Heart left ventricle (tissue), 16 donors: ENCODE data around the gene TSPAN6. TPM values are rescaled to one million over a fixed set of nuclear protein-coding genes. Genes with fewer than 3 reads are reported as not detected.

ENCODE experiments used
- ATAC-seq, 4 donors: fragments of 200-7000 bp; cut with Tn5 transposase; one replicate each; pipeline ENCODE4 v1.9.1; 2020 to 2022; ENCODE audit warnings: moderate library complexity in 4 of 4, mild to moderate bottlenecking in 3 of 4, moderate number of reproducible peaks in 1 of 4
- DNase-seq, 5 donors: peaks; one replicate each; pipeline ENCODE4 v3.0.0-alpha.2; 2020
- H3K27ac ChIP-seq, 12 donors: fragments of 200-600 bp; sonication (generic) in 4 of 12; one replicate each; pipeline versions ENCODE4 v1.5.0 to v1.8.0; 2016 to 2022; ENCODE audit warnings: mild to moderate bottlenecking in 2 of 12
- H3K27me3 ChIP-seq, 9 donors: fragments of 200-600 bp; sonication (generic) in 2 of 9; one replicate each; pipeline versions ENCODE4 v1.5.1 to v1.8.0; 2016 to 2022; ENCODE audit warnings: mild to moderate bottlenecking in 3 of 9
- H3K36me3 ChIP-seq, 9 donors: fragments of 200-600 bp; sonication (generic) in 2 of 9; one replicate each; pipeline versions ENCODE4 v1.5.0 to v1.8.0; 2018 to 2022; ENCODE audit warnings: mild to moderate bottlenecking in 2 of 9
- H3K4me1 ChIP-seq, 12 donors: fragments of 200-600 bp; sonication (generic) in 4 of 12; one replicate each; pipeline versions ENCODE4 v1.5.0 to v1.8.0; 2016 to 2022; ENCODE audit warnings: mild to moderate bottlenecking in 3 of 12
- H3K4me3 ChIP-seq, 12 donors: fragments of 200-600 bp; sonication (generic) in 4 of 12; one replicate each; pipeline versions ENCODE4 v1.5.0 to v1.8.0; 2017 to 2022; ENCODE audit warnings: mild to moderate bottlenecking in 9 of 12, moderate library complexity in 4 of 12
- H3K9me3 ChIP-seq, 12 donors: fragments of 200-600 bp; sonication (generic) in 4 of 12; one replicate each; pipeline versions ENCODE4 v1.5.0 to v1.8.0; 2016 to 2022; ENCODE audit warnings: mild to moderate bottlenecking in 1 of 12
- POLR2A ChIP-seq, 2 donors: fragments of 450-650 bp; IDR thresholded peaks; one replicate each; pipeline ENCODE4 v1.6.1; 2017; ENCODE audit warnings: antibody characterized with exemption in 2 of 2, mild to moderate bottlenecking in 2 of 2, moderate library complexity in 2 of 2
- WGBS, 4 donors: extraction: QIAGEN DNeasy Blood & Tissue Kit in 2 of 4; methylation state at CpG; one replicate each; pipeline versions ENCODE4 v1.1.5 to v1.1.7; 2013 to 2018; 5-methylcytosine and 5-hydroxymethylcytosine counted together
- intact Hi-C, 10 donors: fragments of 100-400 bp; cut with DNase I; formaldehyde crosslinking; loops; one replicate each; pipeline versions ENCODE4 v1.11.1 to v1.14.2; 2022
- polyA plus RNA-seq, 2 donors: library from polyadenylated mRNA; stranded (reverse); fragments of 200-250 nt; gene quantifications; one replicate each; pipeline ENCODE4 v1.2.3, GENCODE V29; 2013
- total RNA-seq, 9 donors: library from RNA; depleted of rRNA in 2 of 9; stranded (reverse); fragments of >200 nt in 2 of 9; fragmentation: NEBNext Ultra II Directional in 3 of 9; extraction: Animal tissue kit (Norgen Biotek cat#: 25700) in 3 of 9; gene quantifications; one replicate each; pipeline versions ENCODE4 v1.1.0 to v1.2.4, GENCODE V29; 2016 to 2023
- TF ChIP-seq, protein P1 (sequence below), 12 donors: fragments of 200-600 bp; sonication (generic) in 4 of 12; IDR thresholded peaks; one replicate each; pipeline versions ENCODE4 v1.5.0 to v1.8.0; 2018 to 2022; ENCODE audit warnings: antibody characterized with exemption in 12 of 12, mild to moderate bottlenecking in 5 of 12
- donor health status: ischemic (EF 13 %, LVEDD 7.1; RV severe dilation, severe dysfunction).
- donor health status: healthy with polysubstance abuse.
- donor health status: DM: no; HTN: yes; CAD: no.
- donor health status: DM: no; HTN: no; CAD: no.
- donor health status: ischemic (EF 25% LVEDD 6.9; RV normal size, moderate dysfunction).
- donor health status: ischemic (EF 25% LVEDD 5.7; RV mildly dilated, moderate dysfunction).
- donor health status: healthy.
- donor health status: DM: yes; HTN: yes; CAD: no.
- donor health status: ischemic (EF 35%, LVEDD 5.7; RV mildly dilated, moderate dysfunction).
- donor health status: nonischemic (EF 11% LVEDD 7.7; RV severe dilation, severe dysfunction).
- donor health status: DM: yes; HTN: yes; CAD: no.
- donor health status: PGD.
- donor health status: ischemic (EF 29% LVEDD 5.4; RV normal size, mild dysfunction).
- donor health status: nonischemic (EF 23%, LVEDD 6.1; RV moderate dilation, normal function).

The TSPAN6 gene
- total and polyA plus RNA-seq, 11 donors, result 3.2 to 9.0 (median 5.3) TPM

DNA sequence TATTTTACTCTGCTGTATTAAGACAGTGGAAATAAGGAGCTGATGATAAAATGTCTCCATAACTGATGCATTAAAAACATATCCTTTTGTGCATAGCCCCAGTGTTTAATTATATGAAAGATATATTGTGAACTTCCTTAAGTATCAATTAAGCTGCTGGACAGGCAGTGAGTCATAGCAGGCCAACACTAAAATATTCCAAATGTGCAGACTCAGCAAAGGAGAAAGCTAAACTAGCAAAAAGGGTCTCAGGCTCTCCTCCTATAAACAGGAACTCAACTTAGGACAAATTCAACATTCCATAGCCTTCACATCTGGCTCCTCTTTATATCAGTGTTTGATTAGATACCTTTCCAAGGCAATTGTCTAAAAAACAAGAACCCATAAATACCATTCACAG lies 36.3 kb downstream of the TSPAN6 start:
- Histone ChIP-seq H3K4me3 (no peak overlapping the region), H3K4me1 (no peaks in the 10 kb centered on the region), H3K27me3 (peaks cover 0 to 34% (median 0%) of the 10 kb centered on the region in 9 donors), H3K27ac (no peak overlapping the region), H3K9me3 (no peaks in the 10 kb centered on the region), H3K36me3 (no peaks in the 10 kb centered on the region)
- ATAC-seq (no peak), DNase-seq (no peak)
- intact Hi-C loops, result loop anchor here in 2 of 10 donors (10.0 kb wide), 1 partner anchor 86 kb away; no protein-coding TSS in a partner anchor
- TF ChIP-seq, protein P1, sequence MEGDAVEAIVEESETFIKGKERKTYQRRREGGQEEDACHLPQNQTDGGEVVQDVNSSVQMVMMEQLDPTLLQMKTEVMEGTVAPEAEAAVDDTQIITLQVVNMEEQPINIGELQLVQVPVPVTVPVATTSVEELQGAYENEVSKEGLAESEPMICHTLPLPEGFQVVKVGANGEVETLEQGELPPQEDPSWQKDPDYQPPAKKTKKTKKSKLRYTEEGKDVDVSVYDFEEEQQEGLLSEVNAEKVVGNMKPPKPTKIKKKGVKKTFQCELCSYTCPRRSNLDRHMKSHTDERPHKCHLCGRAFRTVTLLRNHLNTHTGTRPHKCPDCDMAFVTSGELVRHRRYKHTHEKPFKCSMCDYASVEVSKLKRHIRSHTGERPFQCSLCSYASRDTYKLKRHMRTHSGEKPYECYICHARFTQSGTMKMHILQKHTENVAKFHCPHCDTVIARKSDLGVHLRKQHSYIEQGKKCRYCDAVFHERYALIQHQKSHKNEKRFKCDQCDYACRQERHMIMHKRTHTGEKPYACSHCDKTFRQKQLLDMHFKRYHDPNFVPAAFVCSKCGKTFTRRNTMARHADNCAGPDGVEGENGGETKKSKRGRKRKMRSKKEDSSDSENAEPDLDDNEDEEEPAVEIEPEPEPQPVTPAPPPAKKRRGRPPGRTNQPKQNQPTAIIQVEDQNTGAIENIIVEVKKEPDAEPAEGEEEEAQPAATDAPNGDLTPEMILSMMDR (IDR thresholded peaks at IDR 0.05), result no peak
- TF ChIP-seq POLR2A (IDR thresholded peaks at IDR 0.05), result no peak

DNA sequence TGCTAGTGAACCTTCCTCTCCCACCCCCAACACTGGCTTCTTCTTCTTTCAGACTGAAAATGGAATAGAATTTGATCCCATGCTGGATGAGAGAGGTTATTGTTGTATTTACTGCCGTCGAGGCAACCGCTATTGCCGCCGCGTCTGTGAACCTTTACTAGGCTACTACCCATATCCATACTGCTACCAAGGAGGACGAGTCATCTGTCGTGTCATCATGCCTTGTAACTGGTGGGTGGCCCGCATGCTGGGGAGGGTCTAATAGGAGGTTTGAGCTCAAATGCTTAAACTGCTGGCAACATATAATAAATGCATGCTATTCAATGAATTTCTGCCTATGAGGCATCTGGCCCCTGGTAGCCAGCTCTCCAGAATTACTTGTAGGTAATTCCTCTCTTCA lies 37.1 kb downstream of the TSPAN6 start:
- no peak overlapping the region for H3K4me3 ChIP-seq
- no peaks in the 10 kb centered on the region for H3K36me3 ChIP-seq
- TF ChIP-seq, protein P1 (IDR thresholded peaks at IDR 0.05), result no peak
- TF ChIP-seq POLR2A (IDR thresholded peaks at IDR 0.05), result no peak
- intact Hi-C loops, result no loop called here
- WGBS, 4 donors, result 71 to 98% (median 88%) methylated on average over 9 of the region's 9 CpGs
- DNase-seq (no peak), ATAC-seq (no peak)
- H3K4me1 ChIP-seq, result no peaks in the 10 kb centered on the region
- H3K27ac ChIP-seq, result no peak overlapping the region
- H3K9me3 ChIP-seq, result no peaks in the 10 kb centered on the region
- peaks cover 0 to 32% (median 0%) of the 10 kb centered on the region in 9 donors for H3K27me3 ChIP-seq

DNA sequence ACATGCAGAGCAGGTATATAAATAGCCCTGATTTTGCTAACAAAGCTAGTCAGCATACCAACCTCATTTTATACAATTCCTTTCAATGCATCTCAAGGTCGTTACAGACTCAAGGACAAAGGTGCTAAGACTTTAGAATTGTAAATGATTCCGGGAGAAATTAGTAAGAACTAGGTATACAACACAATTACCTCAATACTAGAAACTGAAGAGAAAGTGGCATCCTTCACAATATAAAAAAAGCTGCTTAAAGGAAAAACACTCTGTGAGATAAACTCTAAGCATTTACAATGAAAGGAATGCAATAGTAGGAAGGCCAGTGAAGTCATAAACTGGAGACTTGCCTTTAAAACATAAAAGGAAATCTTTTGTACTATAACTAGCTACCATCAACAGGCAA lies 40.0 kb downstream of the TSPAN6 start:
- TF ChIP-seq, protein P1 (IDR thresholded peaks at IDR 0.05), result no peak
- TF ChIP-seq POLR2A (IDR thresholded peaks at IDR 0.05), result no peak
- no peak for DNase-seq
- ATAC-seq, result no peak

DNA sequence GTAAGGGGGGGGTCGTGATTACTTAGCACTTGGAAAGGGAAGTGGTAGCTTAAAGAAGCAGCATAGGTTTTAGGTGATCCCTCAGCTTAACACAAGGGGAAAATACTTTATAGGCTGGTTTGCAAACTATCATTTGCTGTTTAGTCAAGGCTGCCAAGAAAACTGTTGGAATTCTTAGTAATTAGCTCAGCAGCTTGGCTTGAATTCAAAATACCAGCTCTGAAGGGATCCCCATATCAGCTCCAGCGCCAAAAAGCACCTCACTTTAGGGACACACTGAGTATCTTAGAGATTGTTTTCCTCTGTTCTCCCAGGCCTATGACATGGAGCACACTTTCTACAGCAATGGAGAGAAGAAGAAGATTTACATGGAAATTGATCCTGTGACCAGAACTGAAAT lies 43.0 kb downstream of the TSPAN6 start:
- peaks cover 0 to 17% (median 0%) of the 10 kb centered on the region in 12 donors for H3K4me1 ChIP-seq
- no peak for DNase-seq
- H3K4me3 ChIP-seq, result no peak overlapping the region
- no peak for ATAC-seq
- intact Hi-C loops, result no loop called here
- H3K36me3 ChIP-seq, result no peaks in the 10 kb centered on the region
- TF ChIP-seq, protein P1 (IDR thresholded peaks at IDR 0.05), result no peak
- no peak for TF ChIP-seq POLR2A (IDR thresholded peaks at IDR 0.05)
- 5 to 9% (median 6%) methylated on average over 2 of the region's 2 CpGs for WGBS, 4 donors
- H3K27me3 ChIP-seq, result peaks cover 0 to 53% (median 0%) of the 10 kb centered on the region in 9 donors
- H3K9me3 ChIP-seq, result no peaks in the 10 kb centered on the region
- H3K27ac ChIP-seq, result no peak overlapping the region

More for the DNA sequence above, 40.0 kb downstream of the TSPAN6 start:
- no peaks in the 10 kb centered on the region for H3K36me3 ChIP-seq
- intact Hi-C loops, result no loop called here
- peaks cover 0 to 17% (median 0%) of the 10 kb centered on the region in 12 donors for H3K4me1 ChIP-seq
- no peaks in the 10 kb centered on the region for H3K9me3 ChIP-seq
- H3K27ac ChIP-seq, result no peak overlapping the region
- no peak overlapping the region for H3K4me3 ChIP-seq
- H3K27me3 ChIP-seq, result peaks cover 0 to 36% (median 0%) of the 10 kb centered on the region in 9 donors
- 37 to 57% (median 45%) methylated on average over 2 of the region's 2 CpGs for WGBS, 4 donors
